Progenitor cell of endocrine pancreas (in vitro differentiated cells): ENCODE results near the gene PNPLA3. TPM values are rescaled to one million over a fixed set of nuclear protein-coding genes. Genes with fewer than 3 reads are reported as not detected.

ENCODE experiments used
- DNase-seq: peaks from one replicate; pipeline ENCODE4 v3.0.0; 2021; ENCODE audit warnings: low spot score; ENCODE audit not compliant: unreplicated experiment
- H3K27ac Mint-ChIP-seq: 2 replicates; pipeline ENCODE4 v1.8.0; 2021; ENCODE audit warnings: mild to moderate bottlenecking, moderate library complexity, mixed read lengths
- H3K27me3 Mint-ChIP-seq: 2 replicates; pipeline ENCODE4 v1.8.0; 2021; ENCODE audit warnings: mixed read lengths
- H3K36me3 Mint-ChIP-seq: 2 replicates; pipeline ENCODE4 v1.8.0; 2022; ENCODE audit warnings: mixed read lengths; ENCODE audit not compliant: insufficient read depth
- H3K4me1 Mint-ChIP-seq: 2 replicates; pipeline ENCODE4 v1.8.0; 2021; ENCODE audit warnings: low read depth, mixed read lengths
- H3K4me3 Mint-ChIP-seq: 2 replicates; pipeline ENCODE4 v1.8.0; 2021; ENCODE audit warnings: low read depth, mild to moderate bottlenecking, moderate library complexity, mixed read lengths
- H3K9me3 Mint-ChIP-seq: 2 replicates; pipeline ENCODE4 v1.8.0; 2021; ENCODE audit warnings: low read depth, mixed read lengths
- total RNA-seq: library from RNA; stranded (reverse); gene quantifications from 2 replicates; pipeline ENCODE4 v1.2.1, GENCODE V29; 2021
- TF ChIP-seq, protein P1 (sequence below): fragments of 200-600 bp; sonication (generic); IDR thresholded peaks from one replicate; pipeline ENCODE4 v1.5.0; 2021; ENCODE audit warnings: antibody characterized with exemption, mild to moderate bottlenecking; ENCODE audit not compliant: unreplicated experiment

Gene PNPLA3
- total RNA-seq, 1 donor from 2014 or later: 11.4 TPM

DNA sequence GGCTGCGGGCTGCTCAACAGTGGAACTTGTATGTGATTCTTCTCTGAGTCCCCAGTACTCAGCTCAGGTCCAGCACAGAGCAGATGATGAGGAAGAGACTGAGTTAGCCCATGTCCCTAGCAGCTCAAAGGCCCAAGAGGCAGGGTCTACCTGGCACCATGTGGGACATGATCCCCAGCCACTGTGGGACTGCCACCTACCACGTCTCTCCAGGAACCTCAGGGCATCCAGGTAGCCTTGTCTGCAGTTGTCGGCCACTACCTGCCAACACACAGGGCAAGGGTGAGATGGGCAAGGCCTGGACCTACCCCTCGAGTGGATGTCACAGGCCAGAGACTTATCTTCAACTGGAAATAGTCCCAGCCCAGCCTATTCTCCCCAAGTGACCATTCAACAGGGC, 36.2 kb upstream of the PNPLA3 start:
- H3K36me3 Mint-ChIP-seq: no peaks in the 10 kb centered on the region
- peaks cover 58% of the 10 kb centered on the region for H3K27me3 Mint-ChIP-seq
- no peak overlapping the region for H3K27ac Mint-ChIP-seq
- H3K4me3 Mint-ChIP-seq: no peak overlapping the region
- TF ChIP-seq, protein P1, sequence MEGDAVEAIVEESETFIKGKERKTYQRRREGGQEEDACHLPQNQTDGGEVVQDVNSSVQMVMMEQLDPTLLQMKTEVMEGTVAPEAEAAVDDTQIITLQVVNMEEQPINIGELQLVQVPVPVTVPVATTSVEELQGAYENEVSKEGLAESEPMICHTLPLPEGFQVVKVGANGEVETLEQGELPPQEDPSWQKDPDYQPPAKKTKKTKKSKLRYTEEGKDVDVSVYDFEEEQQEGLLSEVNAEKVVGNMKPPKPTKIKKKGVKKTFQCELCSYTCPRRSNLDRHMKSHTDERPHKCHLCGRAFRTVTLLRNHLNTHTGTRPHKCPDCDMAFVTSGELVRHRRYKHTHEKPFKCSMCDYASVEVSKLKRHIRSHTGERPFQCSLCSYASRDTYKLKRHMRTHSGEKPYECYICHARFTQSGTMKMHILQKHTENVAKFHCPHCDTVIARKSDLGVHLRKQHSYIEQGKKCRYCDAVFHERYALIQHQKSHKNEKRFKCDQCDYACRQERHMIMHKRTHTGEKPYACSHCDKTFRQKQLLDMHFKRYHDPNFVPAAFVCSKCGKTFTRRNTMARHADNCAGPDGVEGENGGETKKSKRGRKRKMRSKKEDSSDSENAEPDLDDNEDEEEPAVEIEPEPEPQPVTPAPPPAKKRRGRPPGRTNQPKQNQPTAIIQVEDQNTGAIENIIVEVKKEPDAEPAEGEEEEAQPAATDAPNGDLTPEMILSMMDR: no peak
- no peaks in the 10 kb centered on the region for H3K9me3 Mint-ChIP-seq
- H3K4me1 Mint-ChIP-seq: no peaks in the 10 kb centered on the region
- DNase-seq: no peak

DNA sequence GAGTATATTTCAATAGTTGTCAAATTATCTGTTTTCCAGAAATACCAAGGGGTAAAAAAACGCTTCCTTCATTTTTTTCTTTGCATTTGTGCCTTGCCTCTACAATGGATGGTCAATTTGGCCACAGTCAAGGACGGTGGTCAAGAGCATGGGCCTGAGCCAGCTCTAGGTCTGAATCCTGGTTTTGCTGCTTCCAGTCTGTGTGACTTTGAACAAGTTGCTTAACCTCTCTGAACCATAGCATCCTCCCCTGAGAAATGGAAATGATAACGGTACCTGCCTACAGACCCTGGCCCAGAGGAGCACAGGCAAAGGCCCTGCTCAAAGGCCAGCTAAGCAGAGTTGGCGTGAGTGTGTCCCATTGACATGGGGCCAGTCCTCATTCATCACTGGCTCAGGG, 34.9 kb upstream of the PNPLA3 start:
- no peaks in the 10 kb centered on the region for H3K36me3 Mint-ChIP-seq
- no peak for DNase-seq
- TF ChIP-seq, protein P1: no peak
- no peak overlapping the region for H3K27ac Mint-ChIP-seq
- H3K27me3 Mint-ChIP-seq: peaks cover 59% of the 10 kb centered on the region
- no peaks in the 10 kb centered on the region for H3K9me3 Mint-ChIP-seq
- no peaks in the 10 kb centered on the region for H3K4me1 Mint-ChIP-seq
- no peak overlapping the region for H3K4me3 Mint-ChIP-seq

DNA sequence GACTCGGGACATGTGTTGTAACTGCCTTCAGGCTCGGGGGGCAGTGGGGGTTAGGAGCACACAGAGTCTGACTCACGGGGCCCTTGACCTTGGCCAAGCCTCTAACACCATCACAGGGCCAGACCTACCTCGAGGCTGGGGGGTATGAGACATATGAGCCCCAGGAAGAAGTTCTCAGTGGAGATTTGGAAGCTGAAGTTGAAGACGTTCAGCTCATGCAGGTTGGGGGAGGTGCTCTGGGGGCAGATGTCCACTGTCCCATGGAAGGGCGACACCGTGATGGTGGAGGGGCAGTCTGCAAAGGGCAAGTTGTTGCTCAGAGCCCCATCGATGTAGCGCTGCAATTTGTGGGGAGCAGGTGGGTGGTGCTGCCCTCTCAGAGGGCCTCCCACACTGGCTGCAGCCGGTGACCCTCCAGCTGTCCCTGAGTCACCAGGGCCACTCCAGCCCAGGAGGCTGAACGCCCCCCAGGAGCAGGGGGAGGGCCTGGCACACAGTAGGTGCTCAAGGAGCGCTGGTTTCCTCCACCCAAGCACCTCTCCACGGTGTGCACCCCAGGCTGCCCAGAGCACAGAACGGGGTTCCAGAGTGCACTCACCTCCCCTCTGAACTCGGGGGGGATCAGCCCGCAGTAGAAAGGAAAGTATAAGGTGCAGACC, 34.3 kb upstream of the PNPLA3 start:
- Mint-ChIP-seq H3K27me3 (peaks cover 63% of the 10 kb centered on the region), H3K27ac (no peak overlapping the region), H3K4me1 (no peaks in the 10 kb centered on the region), H3K9me3 (no peaks in the 10 kb centered on the region), H3K36me3 (no peaks in the 10 kb centered on the region), H3K4me3 (no peak overlapping the region)
- DNase-seq: no peak
- TF ChIP-seq, protein P1: no peak

DNA sequence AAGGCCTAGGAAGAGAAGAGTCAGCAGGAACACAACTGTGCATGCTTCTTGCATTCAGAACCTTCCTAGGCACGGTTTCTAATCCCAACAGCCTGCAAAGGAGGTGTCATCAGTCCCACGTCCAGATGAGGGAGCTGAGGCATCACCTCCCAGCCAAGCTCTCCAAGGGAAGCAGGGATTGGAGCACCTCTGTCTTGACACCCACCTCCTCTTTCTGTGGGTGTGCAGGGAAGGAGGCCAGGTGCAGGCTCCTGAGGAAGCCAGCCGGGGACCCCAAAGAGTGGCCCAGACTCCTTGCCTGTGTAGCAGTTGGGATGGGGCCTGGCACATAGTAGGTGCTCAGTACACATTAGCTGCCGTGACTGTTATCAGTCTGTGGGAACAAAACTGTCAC, 33.7 kb upstream of the PNPLA3 start:
- DNase-seq: no peak
- H3K27ac Mint-ChIP-seq: no peak overlapping the region
- H3K9me3 Mint-ChIP-seq: no peaks in the 10 kb centered on the region
- H3K4me3 Mint-ChIP-seq: no peak overlapping the region
- H3K27me3 Mint-ChIP-seq: peaks cover 62% of the 10 kb centered on the region
- no peaks in the 10 kb centered on the region for H3K4me1 Mint-ChIP-seq
- TF ChIP-seq, protein P1: no peak
- no peaks in the 10 kb centered on the region for H3K36me3 Mint-ChIP-seq

DNA sequence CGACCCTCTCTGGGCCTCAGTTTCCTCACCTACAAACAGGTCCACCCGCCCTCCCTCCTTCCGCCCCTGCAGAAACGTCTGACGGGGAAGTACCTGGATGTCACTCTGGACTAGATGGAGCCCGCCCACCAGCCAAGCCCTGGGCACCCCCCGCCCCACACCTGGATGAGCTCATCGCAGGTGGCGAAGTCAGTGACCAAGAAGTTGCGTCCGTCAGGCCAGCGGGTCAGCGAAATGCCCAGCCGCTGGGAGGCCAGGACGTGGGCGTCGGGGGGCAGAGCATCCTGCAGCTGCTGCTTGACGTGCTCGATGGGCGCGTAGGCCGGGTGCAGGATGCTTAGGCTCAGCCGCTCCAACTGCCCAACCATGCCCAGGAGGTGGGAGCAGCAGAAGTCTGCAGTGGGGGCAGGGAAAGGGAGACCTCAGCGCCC, 32.7 kb upstream of the PNPLA3 start:
- no peaks in the 10 kb centered on the region for H3K36me3 Mint-ChIP-seq
- no peak overlapping the region for H3K4me3 Mint-ChIP-seq
- TF ChIP-seq, protein P1: no peak
- no peaks in the 10 kb centered on the region for H3K9me3 Mint-ChIP-seq
- no peak for DNase-seq
- H3K27ac Mint-ChIP-seq: no peak overlapping the region
- peaks cover 63% of the 10 kb centered on the region for H3K27me3 Mint-ChIP-seq
- peaks cover under 1% of the 10 kb centered on the region for H3K4me1 Mint-ChIP-seq
